HEK293 (cell line): ENCODE data around the gene MMD.

Experiments
- CTCF ChIA-PET: fragments of 350-600 bp; formaldehyde crosslinking; extraction: SDS; loops from one replicate; lab custom pipeline; 2021; ENCODE audit warnings: antibody characterized with exemption; lab: Yijun Ruan, JAX
- POLR2A ChIA-PET: fragments of 300-600 bp; formaldehyde crosslinking; extraction: SDS; loops from one replicate; lab custom pipeline; 2020; ENCODE audit warnings: antibody characterized with exemption, inconsistent platforms; lab: Yijun Ruan, JAX
- H3K27ac ChIP-seq: fragments of 200-500 bp; sonication (Bioruptor generic); 2 replicates; pipeline ENCODE4 v1.5.1; 2014; ENCODE audit warnings: low read depth, low read length, control low read depth, inconsistent platforms; ENCODE audit errors: extremely low read depth
- H3K36me3 ChIP-seq, 2 experiments: fragments of 200-500 bp in 1 of 2; sonication (Bioruptor generic) in 1 of 2; 1 replicate in 1 of 2; 2 replicates in 1 of 2; pipeline ENCODE4 v1.5.1; 2014 to 2017; ENCODE audit warnings: inconsistent platforms in 2 of 2, low read length in 2 of 2; ENCODE audit not compliant: control insufficient read depth in 2 of 2, insufficient read depth in 1 of 2
- H3K4me1 ChIP-seq: fragments of 200-500 bp; sonication (Bioruptor generic); 2 replicates; pipeline ENCODE4 v1.5.1; 2014; ENCODE audit warnings: mild to moderate bottlenecking, low read length, inconsistent platforms; ENCODE audit not compliant: control insufficient read depth, insufficient read depth
- H3K4me3 ChIP-seq: 2 replicates; pipeline ENCODE4 v1.5.1; 2011; ENCODE audit warnings: low read depth, mild to moderate bottlenecking, control low read depth, low read length, moderate library complexity
- H3K9me3 ChIP-seq: fragments of 200-500 bp; sonication (Bioruptor generic); 2 replicates; pipeline ENCODE4 v1.5.1; 2014; ENCODE audit warnings: low read depth, low read length, inconsistent platforms; ENCODE audit not compliant: control insufficient read depth, insufficient read depth
- KLF10 ChIP-seq: fragments of 450-650 bp; IDR thresholded peaks from 2 replicates; pipeline ENCODE4 v1.5.1; 2018; ENCODE audit warnings: missing biosample characterization, mild to moderate bottlenecking, missing genetic modification characterization
- OVOL3 ChIP-seq: fragments of 450-650 bp; formaldehyde crosslinking; IDR thresholded peaks from 2 replicates; pipeline ENCODE4 v1.5.1; 2016; ENCODE audit warnings: missing biosample characterization, missing genetic modification characterization
- SETDB1 ChIP-seq: IDR thresholded peaks from one replicate; pipeline ENCODE4 v1.6.1; 2017; ENCODE audit warnings: mild to moderate bottlenecking, low read length, moderate library complexity, mixed read lengths; ENCODE audit not compliant: insufficient read length
- ZBTB17 ChIP-seq: fragments of 450-650 bp; formaldehyde crosslinking; IDR thresholded peaks from 2 replicates; pipeline ENCODE4 v1.5.1; 2016; ENCODE audit warnings: missing biosample characterization, missing genetic modification characterization
- ZBTB26 ChIP-seq: fragments of 450-650 bp; formaldehyde crosslinking; optimal IDR thresholded peaks from 2 replicates; pipeline ENCODE3; 2016; ENCODE audit warnings: missing biosample characterization, mild to moderate bottlenecking, missing genetic modification characterization
- ZNF114 ChIP-seq: fragments of 450-650 bp; formaldehyde crosslinking; IDR thresholded peaks from 2 replicates; pipeline ENCODE4 v1.5.0; 2017; ENCODE audit warnings: missing biosample characterization, missing genetic modification characterization
- ZNF138 ChIP-seq: fragments of 450-650 bp; formaldehyde crosslinking; IDR thresholded peaks from 2 replicates; pipeline ENCODE4 v1.5.1; 2016; ENCODE audit warnings: missing biosample characterization, missing genetic modification characterization, borderline replicate concordance
- ZNF146 ChIP-seq: fragments of 450-650 bp; formaldehyde crosslinking; IDR thresholded peaks from 2 replicates; pipeline ENCODE4 v1.5.1; 2016; ENCODE audit warnings: missing biosample characterization, missing genetic modification characterization
- ZNF311 ChIP-seq: fragments of 450-650 bp; formaldehyde crosslinking; IDR thresholded peaks from 2 replicates; pipeline ENCODE4 v1.5.1; 2017; ENCODE audit warnings: missing biosample characterization, missing genetic modification characterization, borderline replicate concordance
- ZNF426 ChIP-seq: fragments of 450-650 bp; formaldehyde crosslinking; IDR thresholded peaks from 2 replicates; pipeline ENCODE4 v1.5.1; 2017; ENCODE audit warnings: missing biosample characterization, missing genetic modification characterization, mild to moderate bottlenecking, inconsistent platforms, moderate library complexity
- ZNF548 ChIP-seq: fragments of 450-650 bp; formaldehyde crosslinking; IDR thresholded peaks from 2 replicates; pipeline ENCODE4 v1.5.1; 2016; ENCODE audit warnings: missing biosample characterization, missing genetic modification characterization
- ZNF549 ChIP-seq: fragments of 450-650 bp; IDR thresholded peaks from 2 replicates; pipeline ENCODE4 v1.5.1; 2018; ENCODE audit warnings: missing biosample characterization, missing genetic modification characterization, mild to moderate bottlenecking, inconsistent platforms, moderate library complexity
- ZNF558 ChIP-seq: fragments of 450-650 bp; formaldehyde crosslinking; IDR thresholded peaks from 2 replicates; pipeline ENCODE4 v1.5.1; 2016; ENCODE audit warnings: missing biosample characterization, missing genetic modification characterization
- ZNF596 ChIP-seq: fragments of 450-650 bp; IDR thresholded peaks from 2 replicates; pipeline ENCODE4 v1.5.0; 2018; ENCODE audit warnings: missing biosample characterization, mild to moderate bottlenecking, missing genetic modification characterization, moderate library complexity
- ZNF785 ChIP-seq: fragments of 450-650 bp; formaldehyde crosslinking; IDR thresholded peaks from 2 replicates; pipeline ENCODE4 v1.5.1; 2016; ENCODE audit warnings: missing biosample characterization, missing genetic modification characterization
- ZNF843 ChIP-seq: fragments of 450-650 bp; formaldehyde crosslinking; IDR thresholded peaks from 2 replicates; pipeline ENCODE4 v1.5.1; 2016; ENCODE audit warnings: missing biosample characterization, missing genetic modification characterization
- TF ChIP-seq, protein P1 (sequence below): fragments of 450-650 bp; formaldehyde crosslinking; IDR thresholded peaks from 2 replicates; pipeline ENCODE4 v1.5.1; 2016; ENCODE audit warnings: missing biosample characterization, missing genetic modification characterization
- TF ChIP-seq, protein P2 (sequence below): fragments of 450-650 bp; formaldehyde crosslinking; IDR thresholded peaks from 2 replicates; pipeline ENCODE4 v1.5.1; 2016; ENCODE audit warnings: missing biosample characterization, missing genetic modification characterization

Gene MMD

DNA sequence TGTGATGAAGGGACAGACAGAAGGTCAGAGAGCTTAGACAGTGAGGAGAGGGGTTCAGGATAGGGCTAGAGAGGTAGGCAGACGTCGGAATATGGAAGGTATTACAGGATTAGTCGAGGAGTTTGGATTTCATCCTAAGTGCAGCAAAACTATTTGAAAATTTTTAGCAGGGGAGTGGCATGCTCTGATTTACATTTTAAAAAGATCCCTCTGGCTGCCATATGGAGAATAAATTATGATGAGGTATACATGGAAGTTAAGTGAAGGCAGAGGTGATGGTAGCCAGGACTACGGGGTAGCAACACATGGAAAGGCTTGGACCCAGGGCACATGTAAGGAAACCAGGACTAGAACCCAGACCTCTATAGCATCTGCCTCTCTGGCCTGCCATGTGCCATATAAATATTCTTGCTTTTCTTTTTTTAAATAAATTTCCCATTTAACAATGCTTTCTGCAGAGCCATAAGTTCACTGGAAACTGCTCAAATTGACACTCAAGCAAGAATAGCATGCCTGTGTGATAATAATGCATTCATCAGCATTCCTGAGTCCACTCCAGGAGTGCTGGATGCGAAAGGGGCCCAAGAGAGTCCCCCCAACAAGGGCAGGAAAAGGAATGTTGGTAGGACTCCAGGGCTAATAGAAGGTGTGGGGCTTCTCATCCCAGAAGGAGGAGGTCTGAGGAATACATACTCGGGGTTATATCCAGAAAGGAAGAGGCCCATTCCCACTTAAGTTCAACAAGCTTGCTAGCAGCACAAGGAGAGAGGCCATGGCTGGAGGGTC lies 78.6 kb downstream of the MMD start:
- H3K27ac ChIP-seq = no peak overlapping the region
- POLR2A ChIA-PET = no interaction called here
- H3K4me1 ChIP-seq = no peaks in the 10 kb centered on the region
- no peaks in the 10 kb centered on the region for H3K36me3 ChIP-seq
- CTCF ChIA-PET = interaction anchor here (0.6 to 7.8 kb wide), 2 partner anchors 350 kb away, joined by 3 to 106 read pairs; no protein-coding TSS in a partner anchor
- no peak overlapping the region for H3K4me3 ChIP-seq
- TF ChIP-seq ZNF114 (tag by site-specific recombination) = no peak
- TF ChIP-seq ZNF549 (tag by site-specific recombination) = no peak
- no peak for TF ChIP-seq ZNF146 (tag by site-specific recombination)
- no peak for TF ChIP-seq ZNF426 (tag by site-specific recombination)
- TF ChIP-seq ZNF558 (tag by site-specific recombination) = no peak
- TF ChIP-seq OVOL3 (tag by site-specific recombination) = no peak
- no peak for TF ChIP-seq ZNF596 (tag by site-specific recombination)
- no peak for TF ChIP-seq ZBTB17 (tag by site-specific recombination)
- no peak for TF ChIP-seq ZBTB26
- TF ChIP-seq, protein P1, sequence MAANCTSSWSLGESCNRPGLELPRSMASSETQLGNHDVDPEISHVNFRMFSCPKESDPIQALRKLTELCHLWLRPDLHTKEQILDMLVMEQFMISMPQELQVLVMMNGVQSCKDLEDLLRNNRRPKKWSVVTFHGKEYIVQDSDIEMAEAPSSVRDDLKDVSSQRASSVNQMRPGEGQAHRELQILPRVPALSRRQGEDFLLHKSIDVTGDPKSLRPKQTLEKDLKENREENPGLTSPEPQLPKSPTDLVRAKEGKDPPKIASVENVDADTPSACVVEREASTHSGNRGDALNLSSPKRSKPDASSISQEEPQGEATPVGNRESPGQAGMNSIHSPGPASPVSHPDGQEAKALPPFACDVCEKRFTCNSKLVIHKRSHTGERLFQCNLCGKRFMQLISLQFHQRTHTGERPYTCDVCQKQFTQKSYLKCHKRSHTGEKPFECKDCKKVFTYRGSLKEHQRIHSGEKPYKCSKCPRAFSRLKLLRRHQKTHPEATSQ (tag by site-specific recombination) = no peak
- no peak for TF ChIP-seq ZNF785 (tag by site-specific recombination)
- no peak for TF ChIP-seq ZNF311 (tag by site-specific recombination)
- TF ChIP-seq, protein P2, sequence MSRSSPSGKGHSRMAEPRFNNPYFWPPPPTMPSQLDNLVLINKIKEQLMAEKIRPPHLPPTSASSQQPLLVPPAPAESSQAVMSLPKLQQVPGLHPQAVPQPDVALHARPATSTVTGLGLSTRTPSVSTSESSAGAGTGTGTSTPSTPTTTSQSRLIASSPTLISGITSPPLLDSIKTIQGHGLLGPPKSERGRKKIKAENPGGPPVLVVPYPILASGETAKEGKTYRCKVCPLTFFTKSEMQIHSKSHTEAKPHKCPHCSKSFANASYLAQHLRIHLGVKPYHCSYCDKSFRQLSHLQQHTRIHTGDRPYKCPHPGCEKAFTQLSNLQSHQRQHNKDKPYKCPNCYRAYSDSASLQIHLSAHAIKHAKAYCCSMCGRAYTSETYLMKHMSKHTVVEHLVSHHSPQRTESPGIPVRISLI (tag by site-specific recombination) = no peak
- TF ChIP-seq KLF10 = no peak
- TF ChIP-seq SETDB1 = no peak
- no peak for TF ChIP-seq ZNF843 (tag by site-specific recombination)
- TF ChIP-seq ZNF138 (tag by site-specific recombination) = no peak
- TF ChIP-seq ZNF548 (tag by site-specific recombination) = no peak
- TF ChIP-seq, all 188 proteins: peak for 0
- no peaks in the 10 kb centered on the region for H3K9me3 ChIP-seq
